Activated CD8-positive, alpha-beta memory T cell treated with anti-CD3 and anti-CD28 coated beads, Interleukin-2, amount 50 U/mL, for 24 hours (primary cell): ENCODE data around the gene SPANXA1.
"Not testable (repeated sequence)": the region's sequence is repeated elsewhere in the genome, so short reads cannot be mapped to it uniquely, and the experiment has no call there.

Experiments
- DNase-seq: peaks from one replicate; pipeline ENCODE4 v3.0.0-alpha.2; 2020; ENCODE audit errors: extremely low read depth

Gene SPANXA1, protein sequence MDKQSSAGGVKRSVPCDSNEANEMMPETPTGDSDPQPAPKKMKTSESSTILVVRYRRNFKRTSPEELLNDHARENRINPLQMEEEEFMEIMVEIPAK

GRCh38 chrX:141584638-141585037, at the start of gene SPANXA1:
TSS of gene SPANXA1 (minus strand) at chrX:141584738. CDS start at chrX:141584678, 60 bp downstream.
- not testable (repeated sequence) for DNase-seq

GRCh38 chrX:141632124-141632523, 47.6 kb upstream of the SPANXA1 start:
- DNase-seq = no peak

- no peak for DNase-seq
Measured at GRCh38 chrX:141619336-141619735, 34.8 kb upstream of the SPANXA1 start.

GRCh38 chrX:141609111-141609510, 24.6 kb upstream of the SPANXA1 start:
- no peak for DNase-seq

DNA sequence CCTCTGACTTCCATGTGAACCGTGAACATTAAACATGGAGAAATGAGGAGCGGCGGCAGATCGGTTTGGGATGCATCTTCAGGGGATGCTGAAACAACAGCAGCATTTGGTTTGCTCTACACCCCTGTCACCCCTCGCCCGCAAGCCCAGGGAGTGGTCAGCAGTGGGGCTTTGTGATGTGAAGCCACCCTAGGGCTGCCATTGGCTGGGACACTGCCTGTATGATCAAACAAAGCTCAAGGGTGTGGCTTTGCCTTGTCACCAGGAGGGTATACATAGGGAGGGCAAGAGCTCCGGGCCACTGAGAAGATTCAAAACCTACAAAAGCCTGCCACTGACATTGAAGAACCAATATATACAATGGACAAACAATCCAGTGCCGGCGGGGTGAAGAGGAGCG, 4.9 kb upstream of the SPANXA1 start, which contains the start of gene SPANXA2:
Gene SPANXA2, plus strand, starts transcription at position 301 of the 400 bp plus-strand sequence. Its CDS starts 60 bp downstream, at position 361.
- DNase-seq = not testable (repeated sequence)

- DNase-seq = not testable (repeated sequence)
Measured at GRCh38 chrX:141542551-141542950, 42.0 kb downstream of the SPANXA1 start.
